NCI-H446 (cell line): ENCODE measurements around the gene ABCF2.
A peak's percentile ranks its signal among the peaks of the same experiment; 100 is the strongest.

Experiments used
- DNase-seq, 2 experiments: peaks; one replicate each; lab custom pipeline; 2025; lab: John Stamatoyannopoulos, UW

The ABCF2 gene

DNA sequence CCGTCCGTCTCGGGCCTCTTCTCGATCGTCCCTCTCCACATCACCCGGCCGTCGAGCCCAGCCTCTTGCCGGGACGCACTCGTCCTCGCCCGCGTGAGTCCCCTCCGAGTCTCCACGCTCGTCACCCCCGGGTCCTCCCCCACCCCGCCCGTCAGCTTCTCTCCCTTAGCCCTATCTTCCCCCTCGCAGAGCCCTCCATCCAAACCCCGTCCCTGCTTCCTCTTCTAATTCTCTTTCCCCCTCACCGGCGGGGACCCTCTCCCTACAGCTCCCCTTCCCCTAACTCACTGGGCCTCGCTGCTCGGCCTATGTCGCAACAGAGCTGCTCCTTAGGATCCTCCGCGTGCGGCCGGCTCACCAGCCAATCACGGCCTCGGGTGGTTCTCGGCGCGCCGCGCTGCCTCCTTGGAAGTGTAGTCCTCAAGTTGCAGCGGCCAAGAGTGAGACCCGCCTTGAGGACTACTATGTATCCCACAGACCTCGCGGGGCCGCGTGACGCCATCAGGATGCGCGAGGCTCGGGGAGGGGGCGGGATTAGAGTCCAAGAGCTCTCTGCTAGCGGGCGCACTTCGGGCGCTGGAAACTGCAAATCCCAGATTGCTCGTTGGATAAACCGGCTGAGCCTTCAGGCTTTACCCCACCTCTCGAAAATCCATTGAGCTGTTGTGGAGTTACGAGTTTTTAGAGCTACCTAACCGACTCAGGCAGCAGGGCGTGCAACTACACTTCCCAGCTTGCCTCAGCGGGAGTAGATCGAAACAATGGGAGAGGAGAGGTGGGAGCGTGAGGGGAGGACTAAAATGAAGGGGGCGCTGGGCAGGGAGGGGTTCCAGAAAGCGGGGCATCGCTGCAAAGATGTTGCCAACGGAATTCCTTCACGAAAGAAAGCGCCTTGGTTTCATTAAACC lies at the start of gene ABCF2:
TSS of gene ABCF2 (minus strand) at position 331 of the 908 bp plus-strand sequence. CDS start 747 bp downstream, outside the sequence.
- DNase-seq = peak; percentile 92 to 97

DNA sequence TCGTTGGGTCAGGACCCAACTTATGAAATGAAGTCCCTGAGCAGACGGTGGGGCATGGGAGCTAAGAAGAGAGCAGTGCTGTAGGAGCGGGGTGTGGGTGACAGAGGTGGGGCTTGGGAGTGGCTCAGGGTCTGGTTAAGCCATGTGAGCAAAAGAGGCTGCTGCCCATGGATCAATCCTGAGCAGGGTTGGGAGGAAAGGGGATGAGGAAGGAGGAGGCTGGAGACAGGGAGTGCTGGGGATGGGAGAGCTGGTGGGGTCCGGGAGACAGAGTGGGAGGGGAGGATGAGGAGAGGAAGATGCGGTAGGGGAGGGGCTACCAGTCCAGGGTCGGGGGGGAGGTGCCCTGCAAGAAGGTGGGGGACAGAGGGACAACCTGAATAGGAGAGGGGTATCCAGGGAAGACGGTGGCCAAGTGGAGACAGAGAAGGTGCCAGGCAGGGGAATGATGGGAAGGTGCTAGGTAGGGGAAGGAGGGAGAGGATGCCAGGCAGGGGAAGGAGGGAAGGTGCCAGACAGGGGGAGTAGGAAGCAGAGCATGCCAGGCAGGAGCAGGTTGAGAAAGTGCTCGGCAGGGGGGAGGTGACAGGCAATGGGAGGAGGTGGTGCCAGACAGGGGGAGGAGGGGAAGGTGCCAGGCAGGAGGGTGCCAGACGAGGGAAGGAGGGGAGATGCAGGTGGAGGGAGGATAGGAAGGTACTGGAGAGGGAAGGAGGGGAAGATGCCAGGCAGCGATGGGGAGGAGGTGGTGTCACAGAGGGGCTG lies 49.0 kb upstream of the ABCF2 start:
- DNase-seq = no peak

DNA sequence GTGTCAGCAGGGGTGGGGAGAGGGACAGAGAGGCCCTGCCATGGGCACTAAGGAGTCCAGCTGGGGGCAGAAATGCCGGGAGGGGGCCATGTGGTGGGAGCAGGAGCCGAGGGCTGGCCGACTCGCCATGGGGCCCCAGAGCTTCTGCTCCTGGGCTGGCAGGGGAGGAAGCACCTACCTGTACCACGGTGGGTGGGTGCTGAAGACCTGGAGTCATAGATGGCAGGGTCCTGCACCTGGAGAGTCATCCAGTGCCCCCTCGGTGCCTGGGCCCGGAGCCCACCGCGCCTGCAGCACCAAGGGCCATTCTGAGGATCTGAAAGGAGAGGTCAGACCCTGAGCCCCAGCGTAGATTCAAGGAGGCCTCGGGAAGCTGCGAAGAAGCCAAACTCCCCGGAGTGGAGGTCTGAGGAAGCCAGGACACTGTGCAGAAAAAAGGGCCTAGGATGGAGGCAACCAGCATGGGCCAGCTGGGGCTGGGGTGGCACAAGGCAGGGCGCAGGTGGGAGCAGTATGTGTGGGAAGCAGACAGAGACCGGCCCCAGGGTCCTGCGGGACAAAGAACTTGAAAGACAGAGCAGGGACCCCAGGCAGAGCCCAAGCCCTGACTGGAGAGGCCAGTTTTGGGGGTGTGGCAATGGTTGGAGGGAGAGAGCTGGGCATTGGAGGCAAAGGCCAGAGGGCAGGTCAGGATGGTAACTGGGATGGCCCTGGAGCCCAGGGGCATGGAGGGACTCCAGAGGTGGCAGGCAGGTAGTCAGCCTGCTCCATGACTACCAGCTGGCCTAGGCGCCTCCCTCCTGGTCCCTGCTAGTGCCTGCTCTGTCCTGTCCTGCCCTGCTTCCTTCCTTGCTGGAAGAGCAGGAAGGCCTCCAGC lies 48.2 kb upstream of the ABCF2 start:
- no peak for DNase-seq

DNA sequence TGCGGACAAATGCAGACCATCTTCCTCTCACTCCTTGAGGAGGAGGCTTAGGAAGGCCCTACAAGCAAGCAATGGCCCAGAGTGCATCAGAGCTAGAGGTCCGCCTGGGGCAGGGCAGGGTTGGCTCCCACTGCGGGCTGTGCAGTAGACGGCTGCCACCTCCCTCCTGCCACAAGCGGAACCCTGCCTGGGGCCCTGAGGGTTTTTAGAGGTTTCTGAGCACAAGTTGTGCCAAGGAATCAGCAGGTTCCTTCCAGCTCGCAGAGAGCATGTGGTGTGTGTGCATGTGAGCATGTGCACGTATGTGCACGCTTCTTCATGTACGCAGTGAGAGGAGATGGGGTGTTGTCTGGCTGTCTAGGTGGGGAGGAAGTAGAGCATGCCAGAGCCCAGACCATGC lies 47.4 kb upstream of the ABCF2 start:
- no peak for DNase-seq

DNA sequence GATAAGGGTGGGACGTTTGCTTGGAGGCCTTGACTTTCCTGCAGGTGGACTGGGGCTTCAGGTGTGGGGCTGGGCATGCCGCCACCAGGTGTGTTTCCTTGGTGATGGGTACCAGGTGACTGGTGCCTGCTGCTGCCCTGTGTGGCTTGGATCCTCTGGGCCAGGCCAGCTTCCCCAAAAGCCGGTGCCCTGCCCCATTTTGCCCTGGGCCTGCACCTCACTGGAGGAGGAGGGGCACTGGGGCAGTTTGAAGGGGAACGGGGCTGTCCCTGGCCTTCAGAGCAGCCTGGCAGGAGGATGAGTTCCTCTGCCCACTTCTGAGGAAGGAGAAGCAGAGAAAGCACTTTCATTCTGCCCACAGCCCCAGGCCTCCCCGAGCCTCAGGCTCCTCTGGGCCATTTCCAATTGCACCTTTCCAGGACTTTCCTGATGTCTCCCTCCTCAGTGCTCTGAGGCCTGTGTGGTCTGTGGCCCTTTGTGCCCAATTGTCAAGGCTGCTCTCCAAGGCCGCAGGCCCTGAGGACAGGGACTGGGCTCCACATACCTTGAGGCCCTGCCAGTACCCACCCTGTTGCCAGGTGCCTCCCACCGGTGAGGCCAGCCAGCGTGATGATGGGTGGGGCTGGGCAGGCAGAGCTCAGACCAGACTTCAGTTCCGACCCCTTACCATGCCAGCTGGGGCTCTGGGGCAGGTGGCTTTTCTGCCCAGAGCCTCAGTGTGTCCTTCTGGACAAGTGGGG lies 46.8 kb upstream of the ABCF2 start:
- no peak for DNase-seq

DNA sequence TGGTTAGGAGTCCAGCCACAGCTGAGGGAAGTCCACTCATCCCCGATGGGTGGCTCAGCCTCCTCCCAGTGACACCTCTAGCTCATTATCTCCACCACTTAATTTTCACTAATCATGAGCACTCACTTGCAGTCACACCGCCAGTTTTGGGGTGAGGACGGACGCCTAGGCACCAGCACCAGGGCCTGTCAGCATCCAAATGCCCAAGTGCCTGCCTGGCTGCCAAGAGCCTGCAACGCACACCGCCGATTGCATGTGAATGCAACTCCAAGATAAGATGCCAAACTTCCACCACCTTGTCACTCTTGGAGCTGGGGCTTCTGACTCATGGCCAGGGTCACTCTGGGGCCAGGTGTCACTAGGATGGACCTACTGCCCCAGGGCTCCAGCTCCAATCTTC lies 45.9 kb upstream of the ABCF2 start:
- no peak for DNase-seq

DNA sequence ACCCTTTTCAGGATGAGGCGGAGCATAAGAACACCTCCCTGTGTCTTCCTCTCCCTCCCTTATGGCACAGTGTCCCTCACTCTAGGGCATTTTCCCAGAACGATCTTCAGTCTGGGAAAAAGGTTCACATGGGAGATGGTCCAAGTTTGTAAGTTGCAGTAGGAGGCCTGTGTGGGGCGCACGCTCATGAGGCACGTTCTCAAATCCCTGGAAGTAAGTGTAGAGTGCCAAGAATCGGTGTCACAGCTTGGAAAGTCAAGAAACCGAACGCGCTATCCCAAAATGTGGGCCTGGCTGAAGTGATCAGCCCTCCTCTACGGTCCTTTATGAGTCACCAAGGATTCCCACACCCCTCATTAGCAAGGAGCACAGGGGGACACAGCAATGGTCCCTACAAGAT lies 45.4 kb upstream of the ABCF2 start:
- DNase-seq = no peak

DNA sequence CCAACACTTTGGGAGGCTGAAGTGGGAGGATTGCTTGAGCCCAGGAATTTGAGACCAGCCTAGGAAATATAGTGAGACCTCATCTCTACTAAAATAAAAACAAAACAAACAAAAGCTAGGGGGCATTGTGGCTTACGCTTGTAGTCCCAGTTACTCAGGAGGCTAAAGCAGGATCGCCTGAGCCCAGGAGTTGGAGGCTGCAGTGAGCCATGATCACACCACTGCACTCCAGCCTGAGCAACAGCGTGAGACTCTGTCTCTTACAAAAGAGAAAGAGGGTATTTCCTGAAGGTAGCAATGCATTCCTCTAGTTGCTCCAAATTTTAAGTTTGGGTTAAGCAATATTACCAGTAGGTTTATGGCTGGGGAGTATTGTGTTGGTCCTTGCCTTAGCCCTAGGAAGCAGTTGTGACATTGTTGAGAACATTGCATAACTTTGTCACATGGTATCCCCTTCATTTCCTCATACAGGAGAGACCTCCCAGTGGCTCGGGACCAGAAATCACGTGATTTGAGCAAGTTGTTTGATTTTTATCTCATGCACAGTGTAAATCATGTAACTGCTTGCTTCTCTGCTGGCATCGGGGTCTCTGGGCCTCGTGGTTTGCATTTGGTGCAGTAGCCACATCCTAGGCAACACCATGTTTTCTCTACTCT lies 44.8 kb upstream of the ABCF2 start:
- DNase-seq = no peak

DNA sequence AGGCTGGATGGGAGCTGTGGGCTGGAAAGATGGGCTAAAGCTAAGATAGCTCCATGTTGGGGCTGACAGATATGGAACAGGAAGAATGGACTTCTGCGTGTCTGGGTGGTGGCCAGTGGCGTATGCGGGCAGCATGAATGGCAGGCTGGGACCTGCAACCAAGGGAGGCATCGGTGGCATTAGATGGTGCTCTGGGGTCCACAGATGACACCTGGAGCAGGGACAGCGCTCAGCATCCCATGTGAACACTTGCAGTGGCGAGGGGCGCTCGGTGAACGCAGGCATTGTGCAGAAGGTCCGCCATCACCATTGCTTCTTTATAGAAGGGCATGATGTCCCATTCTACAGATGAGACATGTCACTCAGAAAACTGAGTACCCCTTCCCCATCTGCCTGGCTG lies 42.5 kb upstream of the ABCF2 start:
- no peak for DNase-seq

DNA sequence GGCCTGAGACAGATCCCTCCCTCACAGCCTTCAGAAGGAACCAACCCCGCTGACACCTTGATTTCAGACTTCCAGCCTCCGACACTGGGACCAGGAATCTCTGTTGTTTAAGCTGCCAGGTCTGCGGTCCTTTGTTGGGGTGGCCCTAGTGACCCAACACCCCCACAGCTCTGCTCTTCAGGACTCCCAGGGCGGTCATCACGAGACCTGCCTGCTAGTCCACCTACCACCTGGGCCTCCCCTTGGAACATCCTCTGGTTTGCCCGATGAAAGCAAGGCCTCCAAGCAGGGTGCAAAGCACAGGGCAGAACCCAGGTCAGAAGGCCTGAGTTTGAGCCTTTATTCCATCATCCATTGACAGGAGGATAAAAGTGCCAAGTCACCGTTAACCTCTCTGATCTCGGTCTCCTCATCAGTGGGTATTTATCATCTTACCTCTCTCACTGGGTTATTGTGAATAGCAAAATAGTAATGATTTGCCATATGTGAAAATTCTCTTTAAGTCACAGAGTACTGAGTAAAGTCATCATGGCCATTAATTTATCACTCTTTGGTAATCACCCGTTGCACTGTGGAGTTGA lies 38.4 kb upstream of the ABCF2 start:
- no peak for DNase-seq

DNA sequence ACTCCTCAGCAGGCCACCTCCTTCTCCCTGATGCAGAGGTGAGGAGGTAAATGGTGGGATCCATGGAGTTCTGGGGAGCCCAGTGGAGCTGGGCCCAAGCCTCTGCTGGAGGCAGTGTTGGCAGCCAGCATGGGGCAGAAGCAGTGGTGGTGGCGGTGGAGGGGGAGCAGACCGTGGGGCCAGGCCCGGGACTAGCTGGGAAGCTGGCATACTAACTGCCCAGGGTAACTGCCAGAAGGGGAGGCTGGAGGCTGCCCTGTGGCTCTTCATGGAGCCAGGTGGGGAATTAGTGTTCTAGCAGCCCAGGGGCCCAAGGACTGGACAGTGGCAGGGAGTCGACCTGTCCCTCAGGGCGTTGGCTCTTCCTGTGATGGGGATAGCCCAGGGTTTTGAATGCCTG lies 37.6 kb upstream of the ABCF2 start:
- DNase-seq = no peak

DNA sequence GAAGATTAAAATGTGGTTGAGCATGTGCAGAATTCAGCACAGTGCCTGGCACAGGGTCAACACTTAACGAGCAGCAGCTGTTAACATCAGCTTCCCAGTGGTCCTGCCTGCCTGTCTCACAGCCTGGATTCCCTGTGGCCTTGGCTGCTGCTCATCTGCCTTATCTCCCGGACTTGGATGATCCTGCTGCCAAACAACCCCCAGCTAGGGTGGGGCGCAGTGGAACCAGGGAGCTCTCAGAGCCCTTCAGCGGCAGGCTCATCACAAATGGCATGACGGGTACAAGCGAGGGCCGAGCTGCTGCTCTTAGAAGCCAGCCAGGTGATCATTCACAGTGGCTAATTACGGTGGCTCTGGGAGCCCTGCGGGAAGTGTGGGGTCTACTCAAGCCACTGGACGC lies 34.5 kb upstream of the ABCF2 start:
- no peak for DNase-seq

DNA sequence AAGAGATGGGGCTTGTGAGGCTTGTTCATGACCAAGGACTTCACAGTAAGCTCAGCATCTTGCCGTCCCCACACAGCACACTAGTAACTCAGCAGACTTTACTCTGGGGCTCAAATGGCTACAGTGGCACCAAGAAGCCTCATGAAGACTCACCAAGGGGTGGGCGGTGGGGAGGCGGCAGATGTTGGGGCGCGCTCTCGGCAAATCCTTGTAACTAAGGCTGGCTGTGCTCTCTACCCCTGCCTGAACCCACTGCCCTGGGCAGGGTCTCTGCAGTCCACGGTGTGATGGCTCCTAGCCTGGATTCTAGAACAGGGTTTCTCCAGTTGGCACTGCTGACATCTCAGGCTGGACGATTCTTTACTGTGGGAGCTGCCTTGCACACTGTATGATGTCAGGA lies 33.9 kb upstream of the ABCF2 start:
- DNase-seq = no peak

DNA sequence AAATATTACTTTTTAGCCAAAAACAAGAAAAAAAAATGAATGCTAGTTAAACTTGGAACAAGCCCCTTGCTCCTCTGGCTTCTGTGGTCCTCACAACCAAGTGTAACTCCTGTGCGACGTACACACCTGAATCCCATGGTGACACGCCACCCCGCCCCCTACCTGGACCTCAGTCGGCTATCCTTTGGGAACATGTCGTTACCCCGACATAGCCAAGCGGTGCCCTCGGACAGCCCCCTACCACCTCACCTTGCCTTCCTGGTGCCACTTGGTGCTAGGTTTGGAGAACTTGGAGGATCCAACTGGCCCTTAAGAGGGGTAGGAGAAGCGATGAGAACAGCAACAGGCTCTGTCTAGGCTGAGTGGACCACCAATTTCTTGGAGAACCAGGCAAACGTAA lies 33.5 kb upstream of the ABCF2 start:
- DNase-seq = no peak

DNA sequence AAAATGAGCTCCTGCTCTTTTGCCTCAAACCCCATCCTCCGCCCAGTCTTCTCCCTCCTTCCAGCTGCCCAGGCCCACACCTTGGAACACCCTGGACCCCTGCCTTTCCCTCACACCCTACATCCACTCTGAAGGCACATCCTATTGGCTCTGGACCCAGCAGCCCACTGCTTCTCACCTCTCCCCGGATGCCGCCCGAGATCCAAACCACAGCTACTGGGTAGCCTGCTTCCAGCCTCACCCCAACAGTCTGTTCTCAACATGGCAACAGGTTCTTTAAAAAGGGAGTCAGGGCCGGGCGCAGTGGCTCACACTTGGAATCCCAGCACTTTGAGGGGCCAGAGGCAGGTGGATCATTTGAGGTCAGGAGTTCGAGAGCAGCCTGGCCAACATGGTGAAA lies 31.0 kb upstream of the ABCF2 start:
- no peak for DNase-seq

DNA sequence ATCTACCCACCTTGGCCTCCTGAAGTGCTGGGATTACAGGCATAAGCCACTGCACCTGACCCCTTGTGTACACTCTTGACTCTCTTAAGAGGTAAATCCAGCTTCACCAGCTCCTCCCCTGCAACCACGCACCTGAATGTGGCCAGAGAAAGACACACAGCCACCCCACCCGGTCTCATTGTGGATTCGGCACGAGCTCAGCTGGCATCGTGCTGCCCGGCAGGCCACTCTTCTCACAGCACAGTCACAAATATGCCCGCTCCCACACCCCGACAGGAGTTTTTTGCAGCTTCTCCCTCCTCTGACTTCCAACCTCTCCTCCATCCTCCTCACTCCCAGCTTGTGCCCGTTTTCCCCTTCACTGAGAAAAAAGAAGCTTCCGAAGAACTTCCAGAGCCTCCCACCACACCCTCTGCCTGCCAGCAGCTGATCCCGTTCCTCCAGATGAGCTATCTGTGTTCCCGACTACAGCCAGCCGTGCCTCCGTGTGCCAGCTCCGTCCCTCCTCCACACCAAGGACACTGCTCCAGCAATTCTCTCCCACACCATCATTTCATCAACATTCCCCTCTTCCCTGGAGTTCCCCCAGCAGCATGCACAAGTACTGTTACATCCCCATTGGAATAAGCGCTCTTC lies 29.5 kb upstream of the ABCF2 start:
- no peak for DNase-seq

DNA sequence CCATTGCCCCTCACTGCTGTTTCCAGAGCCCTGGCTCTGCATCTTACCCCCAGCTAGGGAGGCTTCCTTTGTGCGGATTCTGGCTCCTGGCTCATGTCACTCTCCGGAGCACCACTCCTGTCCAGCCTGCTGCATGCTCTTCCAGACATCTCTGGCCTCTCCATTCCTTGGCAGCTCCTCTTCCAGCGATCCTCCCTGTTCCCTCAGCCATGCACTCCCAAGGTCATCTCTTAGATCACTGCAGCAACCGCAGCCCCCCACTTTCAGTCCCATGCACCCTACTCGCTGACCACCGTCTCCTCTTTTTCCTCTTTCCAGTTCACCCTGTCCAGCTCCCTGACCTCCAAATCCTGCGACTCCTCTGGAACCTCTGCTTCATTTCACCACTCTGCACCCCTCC lies 28.4 kb upstream of the ABCF2 start:
- no peak for DNase-seq

DNA sequence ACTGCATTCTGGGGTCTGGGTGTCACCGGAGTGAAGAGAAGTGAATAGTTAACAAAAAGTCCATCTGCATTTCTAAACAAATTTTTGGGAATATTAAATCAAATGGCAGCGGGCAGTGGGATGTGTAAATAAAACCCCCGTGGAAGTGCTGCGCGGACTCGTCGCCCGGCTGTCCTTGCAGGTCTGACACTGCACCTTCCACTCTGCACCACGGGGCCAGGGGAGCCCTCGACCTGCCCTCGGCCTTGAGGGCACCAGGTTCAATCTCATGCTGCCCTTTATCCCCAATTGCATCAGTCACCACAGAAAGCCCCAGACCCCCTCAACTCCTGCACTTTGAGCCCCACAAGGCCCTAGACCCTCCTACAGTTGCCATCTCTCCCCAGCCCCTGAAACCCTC lies 27.8 kb upstream of the ABCF2 start:
- no peak for DNase-seq

DNA sequence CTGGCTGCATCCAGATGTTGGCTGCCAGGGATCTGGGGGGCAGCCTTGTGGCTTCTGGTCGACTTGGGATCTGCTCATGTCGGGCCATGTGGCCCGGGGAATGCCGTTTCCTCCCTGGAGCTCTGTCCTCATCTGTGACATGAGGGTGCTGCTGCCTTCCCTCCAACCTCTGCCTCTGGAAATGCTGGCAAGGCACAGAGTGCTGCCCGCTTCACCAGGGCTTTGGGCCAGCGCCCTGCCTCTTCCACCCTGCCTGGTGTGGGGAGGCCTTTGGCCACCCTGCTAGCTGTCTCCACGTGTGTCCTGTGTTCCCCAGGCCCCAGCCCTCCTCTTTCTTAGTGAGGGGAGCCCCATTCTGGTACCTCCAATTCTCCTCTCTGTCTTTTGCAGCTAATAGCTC lies 27.3 kb upstream of the ABCF2 start:
- DNase-seq = no peak
